AG04450 (cell line): ENCODE results near the gene BABAM1. TPM values are rescaled to one million over a fixed set of nuclear protein-coding genes. Genes with fewer than 3 reads are reported as not detected.

ENCODE experiments used
- CTCF ChIA-PET: fragments of 300-600, 350-600 bp; formaldehyde crosslinking; extraction: SDS; loops from one replicate; lab custom pipeline; 2022; ENCODE audit warnings: antibody characterized with exemption, inconsistent platforms; lab: Charles Lee
- POLR2A ChIA-PET: fragments of 350-600 bp; formaldehyde crosslinking; extraction: SDS; loops from one replicate; lab custom pipeline; 2021; ENCODE audit warnings: antibody characterized with exemption, inconsistent platforms; lab: Yijun Ruan, JAX
- DNase-seq: peaks from one replicate; pipeline ENCODE4 v3.0.0-alpha.2; 2011; ENCODE audit warnings: low read depth, low spot score
- H3K27ac ChIP-seq: one replicate; pipeline ENCODE4 v1.5.1; 2012; ENCODE audit warnings: low read depth, low read length, control low read depth
- H3K27me3 ChIP-seq: one replicate; pipeline ENCODE4 v1.6.0; 2012; ENCODE audit warnings: low read length; ENCODE audit not compliant: control insufficient read depth, insufficient read depth
- H3K4me3 ChIP-seq: 2 replicates; pipeline ENCODE4 v1.5.1; 2011; ENCODE audit warnings: mild to moderate bottlenecking, low read depth, low read length, control low read depth
- H3K9me3 ChIP-seq: 2 replicates; pipeline ENCODE4 v1.5.1; 2012; ENCODE audit warnings: low read length; ENCODE audit not compliant: control insufficient read depth, insufficient read depth
- polyA minus RNA-seq: library from RNA; depleted of rRNA, polyadenylated mRNA; stranded (reverse); fragments of >200 nt; gene quantifications from 2 replicates; pipeline ENCODE4 v1.2.3, GENCODE V29; 2011; rRNA and poly(A)+ RNA removed
- polyA plus RNA-seq: library from polyadenylated mRNA; depleted of rRNA; stranded (reverse); fragments of >200 nt; gene quantifications from 2 replicates; pipeline ENCODE4 v1.2.3, GENCODE V29; 2011; rRNA removed
- TF ChIP-seq, protein P1 (sequence below): IDR thresholded peaks from 2 replicates; pipeline ENCODE4 v1.5.1; 2011; ENCODE audit warnings: low read depth, low read length, control low read depth, inconsistent platforms

BABAM1 gene
- polyA plus RNA-seq = 92.0 and 98.6 TPM in 2 replicates
- 32.7 and 41.8 TPM in 2 replicates for polyA minus RNA-seq

DNA sequence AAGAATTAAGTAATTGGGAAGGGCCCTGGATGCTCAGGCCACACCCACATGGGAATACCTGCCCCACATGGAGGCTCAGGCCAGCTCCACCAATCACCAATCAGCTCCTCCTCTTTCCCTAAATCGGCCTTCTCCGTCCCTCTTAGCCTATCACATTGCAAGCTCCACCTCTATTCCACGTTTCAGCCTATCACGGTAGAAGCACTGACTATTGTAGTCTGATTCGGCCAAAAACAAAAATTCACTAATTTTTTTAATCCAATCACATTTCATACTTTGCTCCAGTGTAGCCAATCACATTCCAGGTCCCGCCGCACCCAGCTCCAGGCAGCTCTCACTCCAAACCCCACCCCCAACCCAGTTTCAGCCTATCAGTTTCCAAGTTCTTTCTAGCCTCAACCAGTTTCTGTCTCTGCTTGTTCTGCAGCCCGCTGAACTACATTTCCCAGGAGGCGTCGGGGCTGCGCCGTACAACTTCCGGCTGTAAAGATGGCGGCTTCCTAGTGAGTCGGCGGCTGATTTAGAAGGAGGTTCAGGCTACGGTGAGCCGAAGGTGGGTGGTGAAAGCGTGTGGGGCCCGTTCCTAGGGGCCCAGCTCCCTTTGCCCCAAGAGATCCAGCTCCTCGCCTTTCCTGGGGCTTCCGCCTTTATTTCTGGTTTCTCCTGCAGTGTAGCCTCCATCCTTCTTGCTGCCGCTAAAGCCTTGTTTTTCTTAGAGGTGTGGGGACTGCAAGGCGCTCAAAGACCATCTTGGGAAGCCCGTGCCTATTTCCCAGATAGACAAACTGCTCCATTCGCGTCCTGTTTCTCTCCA lies at the start of gene BABAM1:
TSS of gene BABAM1 (plus strand) at position 469 of the 814 bp plus-strand sequence. CDS start 1,364 bp downstream, outside the sequence.
- Histone ChIP-seq H3K4me3 (peak within 1 kb of the TSS; percentile 96), H3K9me3 (no peaks in the 10 kb centered on the region), H3K27ac (peak within 1 kb of the TSS; percentile 52), H3K27me3 (no peaks in the 10 kb centered on the region)
- ChIA-PET POLR2A (interaction anchor here (0.7 to 1.3 kb wide), 5 partner anchors 10 to 178 kb away, joined by 3 to 4 read pairs (median 3); partner anchors contain the start of genes OCEL1 and USE1), CTCF (interaction anchor here (0.8 to 1.1 kb wide), 2 partner anchors 15 to 26 kb away, joined by 3 read pairs; no protein-coding TSS in a partner anchor)
- DNase-seq = peak; percentile 99
- TF ChIP-seq, protein P1, sequence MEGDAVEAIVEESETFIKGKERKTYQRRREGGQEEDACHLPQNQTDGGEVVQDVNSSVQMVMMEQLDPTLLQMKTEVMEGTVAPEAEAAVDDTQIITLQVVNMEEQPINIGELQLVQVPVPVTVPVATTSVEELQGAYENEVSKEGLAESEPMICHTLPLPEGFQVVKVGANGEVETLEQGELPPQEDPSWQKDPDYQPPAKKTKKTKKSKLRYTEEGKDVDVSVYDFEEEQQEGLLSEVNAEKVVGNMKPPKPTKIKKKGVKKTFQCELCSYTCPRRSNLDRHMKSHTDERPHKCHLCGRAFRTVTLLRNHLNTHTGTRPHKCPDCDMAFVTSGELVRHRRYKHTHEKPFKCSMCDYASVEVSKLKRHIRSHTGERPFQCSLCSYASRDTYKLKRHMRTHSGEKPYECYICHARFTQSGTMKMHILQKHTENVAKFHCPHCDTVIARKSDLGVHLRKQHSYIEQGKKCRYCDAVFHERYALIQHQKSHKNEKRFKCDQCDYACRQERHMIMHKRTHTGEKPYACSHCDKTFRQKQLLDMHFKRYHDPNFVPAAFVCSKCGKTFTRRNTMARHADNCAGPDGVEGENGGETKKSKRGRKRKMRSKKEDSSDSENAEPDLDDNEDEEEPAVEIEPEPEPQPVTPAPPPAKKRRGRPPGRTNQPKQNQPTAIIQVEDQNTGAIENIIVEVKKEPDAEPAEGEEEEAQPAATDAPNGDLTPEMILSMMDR = no peak

DNA sequence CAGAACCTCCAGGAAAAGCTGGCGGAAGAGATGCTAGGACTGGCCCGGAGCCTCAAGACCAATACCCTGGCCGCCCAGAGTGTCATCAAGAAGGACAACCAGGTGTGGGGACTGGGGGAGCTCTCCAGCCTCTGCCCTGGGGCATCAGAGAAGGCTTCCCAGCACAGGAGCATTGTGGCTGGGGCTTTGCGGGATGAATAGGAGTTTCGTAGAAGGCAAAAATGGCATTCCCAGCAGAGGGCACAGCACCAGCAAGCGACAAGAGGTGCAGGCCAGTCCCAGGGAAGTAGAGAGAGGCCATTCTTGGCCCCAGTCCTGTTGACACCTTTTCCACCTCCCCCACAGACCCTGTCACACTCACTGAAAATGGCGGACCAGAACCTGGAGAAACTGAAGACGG lies 48.0 kb upstream of the BABAM1 start:
- ChIA-PET POLR2A (no interaction called here), CTCF (no interaction called here)
- no peak overlapping the region for H3K27ac ChIP-seq

DNA sequence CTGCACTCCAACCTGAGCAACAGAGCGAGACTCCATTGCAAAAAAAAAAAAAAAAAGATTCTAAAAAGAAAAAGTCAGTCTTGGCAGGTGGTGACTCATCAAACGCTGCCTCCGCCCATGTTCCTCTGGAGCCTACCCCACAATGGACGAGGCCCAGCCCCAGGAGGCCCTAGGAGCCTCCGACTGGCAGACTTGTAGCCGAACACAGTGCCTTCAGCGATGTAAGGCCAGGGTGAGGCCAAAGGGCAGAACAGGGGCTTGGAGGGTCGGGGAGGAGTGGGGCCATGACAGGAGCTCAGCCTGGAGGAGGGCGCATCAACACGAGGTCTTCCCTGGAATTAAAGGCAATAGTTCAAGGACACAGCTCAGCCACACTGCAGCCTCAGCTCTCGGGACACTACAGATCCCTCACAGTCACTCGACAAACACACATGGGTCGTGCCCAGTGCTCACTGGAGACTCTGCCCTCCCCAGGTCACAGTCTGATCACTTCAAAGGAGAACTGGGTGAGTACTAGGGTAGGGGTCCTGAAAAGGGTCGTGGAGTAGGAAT lies 47.0 kb upstream of the BABAM1 start:
- TF ChIP-seq, protein P1 = no peak
- Histone ChIP-seq H3K27me3 (no peaks in the 10 kb centered on the region), H3K4me3 (no peak overlapping the region), H3K9me3 (no peaks in the 10 kb centered on the region), H3K27ac (no peak overlapping the region)
- ChIA-PET POLR2A (no interaction called here), CTCF (no interaction called here)
- no peak for DNase-seq

More for the DNA sequence above, 48.0 kb upstream of the BABAM1 start:
- Histone ChIP-seq H3K27me3 (no peaks in the 10 kb centered on the region), H3K9me3 (no peaks in the 10 kb centered on the region), H3K4me3 (no peak overlapping the region)
- TF ChIP-seq, protein P1 = no peak
- no peak for DNase-seq

DNA sequence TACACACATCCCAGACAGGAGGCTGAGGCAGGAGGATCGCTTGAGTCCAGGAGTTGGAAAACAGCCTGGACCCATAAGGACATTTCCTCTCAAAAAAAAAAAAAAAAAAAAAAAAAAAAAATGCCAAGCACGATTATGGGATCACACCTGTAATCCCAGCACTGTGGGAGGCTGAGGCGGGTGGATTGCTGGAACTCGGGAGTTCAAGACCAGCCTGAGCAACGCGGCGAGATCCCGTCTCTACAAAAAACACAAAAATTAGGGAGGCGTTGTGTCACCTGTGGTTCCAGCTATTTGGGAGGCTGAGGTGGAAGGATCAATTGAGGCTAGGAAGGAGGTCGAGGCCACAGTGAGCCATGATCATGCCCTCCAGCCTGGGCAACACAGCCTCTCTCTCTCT lies 42.2 kb upstream of the BABAM1 start:
- DNase-seq = no peak
- POLR2A ChIA-PET = interaction anchor here (0.6 kb wide), 2 partner anchors 9 to 125 kb away, joined by 4 to 6 read pairs; no protein-coding TSS in a partner anchor
- H3K4me3 ChIP-seq = no peak overlapping the region
- CTCF ChIA-PET = no interaction called here
- H3K27ac ChIP-seq = no peak overlapping the region
- no peaks in the 10 kb centered on the region for H3K27me3 ChIP-seq
- TF ChIP-seq, protein P1 = no peak
- no peaks in the 10 kb centered on the region; the same call in 1 of the 2 replicates for H3K9me3 ChIP-seq
